Measurements from ENCODE around the gene KNSTRN. TPM values are rescaled to one million over a fixed set of nuclear protein-coding genes. Genes with fewer than 3 reads are reported as not detected.

The KNSTRN gene
- total RNA-seq, result 23.9 and 26.4 TPM in 2 replicates

GRCh38 chr15:40382580-40383456 is at the start of gene KNSTRN:
KNSTRN (plus strand) TSS chr15:40382721; CDS start chr15:40382836, 115 bp downstream.
- peak; percentile 88 to 93 for DNase-seq (ENCODE audit: low read depth in 2 of 2)

- DNase-seq (ENCODE audit: low read depth in 2 of 2), result peak in 1 of 2 donors; percentile 93
Observed at GRCh38 chr15:40333922-40334492, 48.5 kb upstream of the KNSTRN start.

GRCh38 chr15:40334541-40334940 is 48.0 kb upstream of the KNSTRN start:
- DNase-seq (ENCODE audit: low read depth in 2 of 2), result no peak

- no peak for DNase-seq (ENCODE audit: low read depth in 2 of 2)
Observed at GRCh38 chr15:40334941-40335795, 47.4 kb upstream of the KNSTRN start.

GRCh38 chr15:40335938-40336743 is 46.4 kb upstream of the KNSTRN start:
- DNase-seq (ENCODE audit: low read depth in 2 of 2), result no peak

- no peak for DNase-seq (ENCODE audit: low read depth in 2 of 2)
Observed at GRCh38 chr15:40336744-40337122, 45.8 kb upstream of the KNSTRN start.

- DNase-seq (ENCODE audit: low read depth in 2 of 2), result no peak
Observed at GRCh38 chr15:40337597-40337996, 44.9 kb upstream of the KNSTRN start.

GRCh38 chr15:40338041-40338657 is 44.4 kb upstream of the KNSTRN start:
- peak; percentile 47 to 81 for DNase-seq (ENCODE audit: low read depth in 2 of 2)

GRCh38 chr15:40338921-40339620 is 43.5 kb upstream of the KNSTRN start:
- DNase-seq (ENCODE audit: low read depth in 2 of 2), result peak in 1 of 2 donors; percentile 55

GRCh38 chr15:40339621-40339945 is 42.9 kb upstream of the KNSTRN start:
- no peak for DNase-seq (ENCODE audit: low read depth in 2 of 2)

GRCh38 chr15:40340038-40340739 is 42.3 kb upstream of the KNSTRN start:
- peak; percentile 50 to 71 for DNase-seq (ENCODE audit: low read depth in 2 of 2)

- peak; percentile 64 to 89 for DNase-seq (ENCODE audit: low read depth in 2 of 2)
Observed at GRCh38 chr15:40340740-40341400, 41.7 kb upstream of the KNSTRN start, which contains the start of gene CCDC9B. CCDC9B (minus strand) TSS chr15:40340939; CDS start chr15:40340819, 120 bp downstream.

GRCh38 chr15:40342416-40343320 is 39.9 kb upstream of the KNSTRN start:
- DNase-seq (ENCODE audit: low read depth in 2 of 2), result peak in 1 of 2 donors; percentile 45

GRCh38 chr15:40343512-40343911 is 39.0 kb upstream of the KNSTRN start:
- peak; percentile 76 to 96 for DNase-seq (ENCODE audit: low read depth in 2 of 2)

- DNase-seq (ENCODE audit: low read depth in 2 of 2), result no peak
Observed at GRCh38 chr15:40344217-40344616, 38.3 kb upstream of the KNSTRN start.

GRCh38 chr15:40344631-40345120 is 37.8 kb upstream of the KNSTRN start:
- peak; percentile 23 to 57 for DNase-seq (ENCODE audit: low read depth in 2 of 2)

GRCh38 chr15:40345225-40345866 is 37.2 kb upstream of the KNSTRN start:
- no peak for DNase-seq (ENCODE audit: low read depth in 2 of 2)

Measured in dermis microvascular lymphatic vessel endothelial cell (primary cell).